ENCODE measurements around the gene SLC37A3.
"Not testable (repeated sequence)": the region's sequence is repeated elsewhere in the genome, so short reads cannot be mapped to it uniquely, and the experiment has no call there.

SLC37A3 gene

DNA sequence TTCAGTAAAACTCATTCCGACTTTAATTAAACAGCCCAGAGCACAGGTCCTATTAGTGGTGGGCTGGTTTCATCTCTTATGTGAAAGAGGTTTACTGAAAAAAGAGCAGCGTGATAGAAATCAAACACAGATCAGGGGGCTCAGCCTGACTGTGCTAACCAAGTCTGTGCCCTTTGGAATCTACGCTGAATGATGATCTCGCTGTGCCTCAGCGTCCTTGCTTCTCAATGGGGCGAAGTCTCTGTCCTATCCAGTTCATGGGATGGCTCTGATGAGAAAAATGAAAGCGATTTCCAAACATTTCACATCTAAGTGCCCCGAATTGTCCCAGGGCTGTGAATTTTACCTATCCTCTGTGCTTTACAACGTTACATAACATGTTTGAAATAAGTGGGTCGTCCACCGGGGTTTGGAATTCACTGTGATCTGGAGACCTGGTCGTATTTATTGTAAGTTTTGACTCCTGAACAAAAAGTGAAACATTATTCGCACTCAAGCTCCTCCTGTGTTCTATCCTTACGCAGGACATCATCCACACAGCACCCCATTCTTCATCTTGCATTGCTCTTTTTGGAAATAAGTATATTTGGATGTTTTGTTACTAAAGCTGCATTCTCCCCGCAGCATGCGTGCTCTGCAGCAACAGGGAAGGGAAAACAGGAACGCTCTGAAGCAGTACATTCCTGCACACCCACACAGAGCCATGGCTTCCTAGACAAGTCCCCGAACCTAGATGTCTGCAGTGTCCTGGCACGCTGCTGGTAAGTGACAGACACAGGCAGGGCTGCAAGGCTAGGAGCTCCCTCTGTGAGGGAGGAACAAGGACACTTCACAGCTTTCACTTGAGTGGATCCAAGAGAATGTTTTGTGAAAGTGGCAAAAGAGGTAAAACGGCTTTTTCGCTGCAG lies 83.5 kb downstream of the SLC37A3 start:
- no peak for DNase-seq (ENCODE audit: low read depth)

DNA sequence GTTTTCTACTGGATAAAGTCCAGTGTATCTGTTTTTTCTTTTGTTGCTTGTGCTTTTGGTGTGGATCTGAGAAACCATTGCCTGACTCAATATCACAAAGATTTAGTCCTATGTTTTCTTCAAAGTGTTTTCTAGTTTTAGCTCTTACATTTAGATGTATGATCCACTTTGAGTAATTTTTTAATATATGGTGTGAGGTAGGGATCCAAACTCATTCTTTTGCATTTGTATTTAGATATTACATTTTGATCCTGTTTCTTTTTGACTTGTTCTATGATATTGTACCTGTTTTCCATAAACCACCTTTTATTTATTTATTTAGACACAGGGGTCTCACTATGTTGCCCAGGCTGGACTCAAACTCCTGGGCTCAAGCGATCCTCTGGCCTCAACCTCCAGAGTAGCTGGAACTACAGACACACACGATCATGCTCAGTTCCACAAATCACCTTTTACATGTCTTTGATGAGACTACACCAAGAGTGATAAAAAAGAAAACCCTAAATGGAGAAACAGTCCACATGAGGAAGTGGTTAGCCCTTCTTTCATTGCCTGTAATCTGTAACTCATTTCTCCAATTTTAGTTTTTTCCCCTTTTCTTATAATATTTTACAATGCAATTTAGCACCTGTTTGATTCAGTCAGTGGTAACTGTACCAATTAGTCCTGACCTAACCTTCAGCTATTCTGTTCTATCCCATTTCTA lies 86.0 kb downstream of the SLC37A3 start:
- DNase-seq (ENCODE audit: low read depth), result no peak

DNA sequence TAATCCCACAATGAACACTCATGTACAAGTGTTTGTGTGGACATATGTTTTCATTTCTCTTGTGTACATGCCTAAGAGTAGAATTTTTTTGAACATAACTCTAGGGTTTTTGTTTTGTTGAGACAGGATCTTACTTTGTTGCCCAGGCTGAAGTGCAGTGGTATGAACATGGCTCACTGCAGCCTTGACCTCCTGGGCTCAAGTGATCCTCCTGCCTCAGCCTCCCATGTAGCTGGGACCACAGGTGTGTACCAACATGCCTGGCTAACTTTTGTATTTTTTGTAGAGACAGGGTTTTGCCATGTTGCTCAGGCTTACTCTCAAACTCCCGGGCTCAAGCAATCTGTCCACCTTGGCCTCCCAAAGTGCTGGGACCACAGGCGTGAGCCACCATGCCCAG lies 87.2 kb downstream of the SLC37A3 start:
- DNase-seq (ENCODE audit: low read depth), result not testable (repeated sequence)

DNA sequence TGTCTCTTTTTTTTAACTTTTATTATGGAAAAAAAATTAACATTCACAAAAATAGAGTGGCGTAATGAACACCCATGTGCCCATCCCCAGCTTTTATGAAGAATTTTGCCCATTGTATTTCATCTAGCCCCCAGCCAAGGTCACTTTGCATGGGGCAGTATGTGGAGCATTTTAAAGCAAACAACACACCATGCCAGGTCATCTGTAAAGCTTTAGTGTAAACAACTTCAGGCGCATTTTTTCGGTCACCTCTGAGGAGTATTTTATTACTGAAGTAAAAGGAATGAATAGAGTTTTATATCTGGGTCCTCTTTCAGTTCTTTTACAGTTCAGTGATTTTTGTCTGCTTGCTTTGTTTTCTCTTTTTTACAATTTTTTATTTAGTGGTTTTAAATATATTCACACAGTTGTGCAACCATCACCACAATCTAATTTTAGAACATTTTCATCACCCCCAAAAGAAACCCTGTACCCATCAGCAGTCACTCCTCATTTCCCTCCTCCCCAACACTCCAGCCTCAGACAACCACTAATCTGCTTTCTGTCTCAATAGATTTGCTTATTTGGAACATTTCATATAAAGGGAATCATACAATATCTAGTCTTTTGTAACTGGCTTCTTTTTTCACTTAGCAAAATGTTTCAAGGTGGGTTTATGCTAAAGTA lies 87.9 kb downstream of the SLC37A3 start:
- DNase-seq (ENCODE audit: low read depth), result no peak

DNA sequence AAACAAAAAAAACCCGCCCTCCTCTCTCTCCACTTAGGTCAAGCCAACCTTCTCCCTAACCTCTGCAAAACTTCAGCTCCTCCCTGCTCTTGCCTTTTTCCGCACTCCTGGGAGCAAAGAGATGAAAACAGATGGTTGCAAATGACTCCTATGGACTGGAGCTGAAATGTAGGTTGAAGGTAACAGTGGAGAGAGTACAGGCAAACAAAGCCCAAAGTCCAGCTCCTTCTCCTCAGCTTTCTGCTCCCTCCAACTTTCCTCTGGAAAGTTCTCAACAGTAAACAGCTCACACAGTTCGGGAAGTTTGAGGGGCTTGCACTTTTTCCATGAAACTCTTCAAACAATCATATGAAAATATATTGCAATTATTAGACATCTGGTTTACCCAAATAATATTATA lies 90.3 kb downstream of the SLC37A3 start:
- DNase-seq (ENCODE audit: low read depth), result no peak

DNA sequence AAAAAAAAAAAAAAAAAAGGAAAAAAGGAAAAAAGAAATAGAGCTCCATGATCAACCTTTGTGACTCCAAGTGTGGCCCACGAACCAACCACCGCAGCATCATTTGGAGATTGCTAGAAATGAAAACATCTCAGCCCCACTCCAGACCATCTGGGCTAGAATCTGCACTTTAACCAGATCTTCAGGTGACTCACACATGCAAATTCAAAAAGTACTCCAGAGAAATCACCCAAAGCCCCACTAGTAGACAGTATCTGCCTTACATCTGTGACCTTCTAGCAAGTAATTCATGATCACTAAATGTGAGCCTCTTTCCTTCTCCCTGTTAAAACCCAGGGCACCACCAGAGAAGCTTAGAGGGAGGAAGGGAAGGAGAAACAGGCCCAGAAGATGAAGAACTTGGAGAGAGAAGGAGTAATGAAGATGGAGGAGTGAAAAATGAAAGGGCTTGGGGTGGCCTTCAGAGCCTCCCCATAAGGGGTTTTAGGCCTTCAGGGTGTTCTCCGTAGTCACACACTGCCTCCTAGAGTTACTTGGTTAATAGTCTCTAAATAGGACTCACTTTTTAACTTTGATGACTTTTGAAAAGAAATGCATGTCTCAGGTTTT lies 94.0 kb downstream of the SLC37A3 start:
- DNase-seq (ENCODE audit: low read depth), result peak; percentile 6

DNA sequence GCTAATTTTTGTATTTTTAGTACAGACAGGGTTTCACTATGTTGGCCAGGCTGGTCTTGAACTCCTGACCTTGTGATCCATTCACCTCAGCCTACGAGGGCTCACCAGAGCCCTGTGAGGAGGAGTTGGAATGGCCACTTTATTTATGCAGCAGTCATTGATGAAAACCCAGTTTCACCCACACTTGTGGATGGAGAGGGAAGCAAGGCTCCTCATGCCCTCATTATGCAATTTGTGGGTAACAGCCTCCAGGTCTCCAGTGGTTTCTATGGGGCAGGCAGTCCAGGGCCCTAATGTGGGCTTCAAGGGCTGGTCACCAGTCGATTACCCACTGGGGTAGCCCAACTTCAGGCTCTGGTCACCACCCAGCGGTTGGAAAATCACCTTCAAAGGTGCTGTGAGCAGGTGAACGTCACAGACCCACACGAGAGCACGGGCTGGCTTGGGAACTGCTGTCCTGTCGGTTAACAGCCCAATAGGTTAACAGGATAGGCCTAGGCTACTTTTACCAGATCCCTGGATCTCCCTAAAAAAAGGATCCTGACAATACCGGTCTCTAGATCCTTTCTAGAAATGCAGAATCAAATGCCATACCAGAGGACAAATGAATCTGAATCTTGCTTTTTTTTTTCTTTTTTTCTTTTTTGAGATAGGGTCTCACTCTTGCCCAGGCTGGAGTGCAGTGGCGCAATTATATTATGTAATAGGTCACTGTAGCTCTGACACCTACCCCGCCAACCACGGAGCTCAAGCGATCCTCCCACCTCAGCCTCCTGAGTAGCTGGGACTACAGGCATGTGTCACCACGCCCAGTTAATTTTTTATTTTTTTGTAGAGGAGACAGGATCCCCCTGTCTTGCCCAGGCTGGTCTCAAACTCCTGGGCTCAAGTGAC lies 97.8 kb downstream of the SLC37A3 start:
- DNase-seq (ENCODE audit: low read depth), result no peak

DNA sequence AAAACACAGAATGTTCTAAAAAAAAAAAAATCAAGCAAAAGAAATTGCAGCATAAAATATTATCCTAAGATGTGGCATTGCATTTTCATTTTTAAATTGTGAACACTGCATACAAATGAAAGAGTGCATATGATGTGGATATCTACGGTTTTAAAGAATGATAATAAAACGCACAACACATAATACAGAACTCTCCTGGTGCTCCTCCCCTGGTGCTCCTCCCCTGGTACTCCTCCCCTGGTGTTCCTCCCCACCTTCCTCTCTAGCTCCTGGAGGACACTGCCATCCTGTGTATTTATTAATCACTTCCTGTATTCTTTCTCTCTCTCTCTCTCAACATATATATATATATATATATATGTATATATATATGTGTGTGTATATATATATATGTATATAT lies 100.1 kb downstream of the SLC37A3 start:
- no peak for DNase-seq (ENCODE audit: low read depth)

DNA sequence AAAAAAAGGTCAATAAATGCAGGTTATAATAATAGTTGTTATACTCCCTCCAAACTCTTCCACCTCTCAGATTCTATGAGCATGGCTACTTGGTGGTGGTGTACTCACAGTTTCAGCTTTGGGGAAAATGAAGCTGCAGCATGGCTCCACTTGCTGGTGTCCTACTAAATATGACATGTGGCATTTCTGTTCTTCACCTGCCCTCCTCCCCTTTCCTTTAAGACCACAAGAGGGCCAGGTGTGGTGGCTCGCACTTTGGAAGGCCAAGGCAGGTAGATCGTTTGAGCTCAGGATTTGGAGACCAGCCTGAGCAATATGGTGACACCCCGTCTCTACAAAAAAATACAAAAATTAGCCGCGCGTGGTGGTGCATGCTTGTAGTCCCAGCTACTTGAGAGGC lies 101.1 kb downstream of the SLC37A3 start:
- no peak for DNase-seq (ENCODE audit: low read depth)

DNA sequence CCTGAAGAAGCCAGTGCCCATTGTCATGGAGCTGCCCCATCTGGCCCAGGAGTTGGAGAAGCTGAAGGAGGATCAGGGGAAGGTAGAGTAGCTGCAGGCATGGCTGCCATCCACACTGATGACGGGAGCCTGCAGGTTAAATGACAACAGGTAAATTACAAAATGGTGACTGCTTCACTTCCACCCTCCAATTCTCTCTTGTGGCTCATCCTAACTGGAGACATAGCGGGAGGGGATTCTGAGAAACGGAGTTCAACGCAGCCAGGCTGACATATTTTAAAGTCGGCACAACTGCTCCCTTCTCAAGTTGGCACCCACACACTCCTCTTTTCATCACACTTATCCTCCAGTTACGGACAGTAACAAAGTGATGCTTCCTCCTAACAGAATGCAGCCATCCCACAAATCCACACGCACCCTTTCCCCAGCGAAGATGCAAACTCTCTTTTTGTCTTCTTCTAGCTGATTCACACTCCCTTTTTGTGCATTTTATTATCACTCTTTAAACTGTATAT lies 103.0 kb downstream of the SLC37A3 start:
- DNase-seq (ENCODE audit: low read depth), result no peak

DNA sequence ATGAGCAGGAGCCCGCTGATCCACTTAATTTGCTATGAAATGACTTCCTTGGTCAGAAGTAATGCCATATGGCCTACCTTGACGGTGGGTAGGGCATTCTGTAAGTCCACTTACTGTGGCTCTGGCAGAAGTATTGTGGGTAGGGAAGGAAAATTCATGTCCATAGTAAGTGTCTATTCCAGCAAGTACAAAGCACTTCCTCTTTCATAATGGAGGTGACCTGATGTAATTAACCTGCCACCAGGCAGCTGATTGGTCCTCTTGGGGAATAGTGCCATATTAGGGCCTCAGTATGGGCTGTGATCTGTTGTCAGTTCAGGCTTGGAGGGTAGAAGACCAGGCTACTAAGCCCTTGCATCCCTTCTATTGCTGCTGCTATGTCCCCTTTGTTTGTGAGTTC lies 103.9 kb downstream of the SLC37A3 start:
- no peak for DNase-seq (ENCODE audit: low read depth)

DNA sequence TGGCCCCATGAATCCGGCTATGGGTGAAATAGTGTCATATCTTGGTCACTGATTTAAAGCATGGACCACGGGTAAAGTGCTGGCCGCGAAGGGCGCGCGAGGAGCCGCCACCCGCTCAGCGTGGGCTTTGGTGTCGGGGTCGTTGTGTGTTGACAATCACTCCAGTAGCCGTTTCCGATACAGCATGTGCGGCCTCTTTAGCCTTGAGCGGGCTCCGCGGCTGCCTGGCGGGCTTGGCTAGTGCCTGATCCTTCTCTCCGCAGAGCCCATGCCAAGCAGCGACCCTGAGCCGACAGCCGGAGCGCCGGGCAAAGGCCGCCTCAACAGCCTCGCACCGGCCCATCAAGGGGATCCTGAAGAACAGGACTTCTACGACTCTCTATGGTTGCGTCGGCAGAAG lies 105.9 kb downstream of the SLC37A3 start:
- no peak for DNase-seq (ENCODE audit: low read depth)

DNA sequence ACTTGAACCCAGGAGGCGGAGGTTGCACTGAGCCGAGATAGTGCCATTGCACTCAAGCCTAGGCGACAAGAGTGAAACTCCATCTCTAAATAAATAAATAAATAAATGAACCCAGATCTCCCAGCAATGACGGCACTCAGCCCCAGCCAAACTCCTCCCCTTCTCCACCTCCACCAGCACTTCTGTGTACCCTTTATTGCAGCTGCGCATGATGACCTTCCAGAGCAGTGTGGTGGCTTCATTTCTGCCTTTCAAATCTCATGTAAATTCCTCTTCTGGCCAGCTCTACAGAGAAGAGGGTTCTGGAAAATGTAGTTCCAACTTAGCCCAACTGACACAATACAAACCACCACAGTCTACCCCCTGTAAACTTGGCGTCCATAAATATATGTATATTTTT lies 108.5 kb downstream of the SLC37A3 start:
- no peak for DNase-seq (ENCODE audit: low read depth)

DNA sequence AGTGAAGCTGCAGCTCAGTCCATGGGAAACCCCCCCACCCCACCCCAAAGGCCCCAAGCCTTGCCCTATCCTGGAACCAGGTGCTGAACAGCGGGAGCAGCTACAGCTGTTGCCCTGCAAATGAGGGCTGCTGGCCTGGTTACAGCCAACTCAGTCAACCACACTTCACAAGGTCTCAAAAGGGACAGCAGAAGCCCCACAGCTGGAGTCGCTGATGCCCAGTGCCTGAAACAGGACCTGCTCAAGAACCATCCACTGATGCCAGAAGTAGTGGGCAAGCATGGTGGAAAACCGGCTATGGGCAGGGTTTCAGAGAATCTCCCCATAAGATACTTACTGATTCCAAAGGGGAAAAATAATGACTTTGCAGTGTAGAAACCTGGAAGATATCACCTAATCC lies 110.3 kb downstream of the SLC37A3 start:
- no peak for DNase-seq (ENCODE audit: low read depth)

DNA sequence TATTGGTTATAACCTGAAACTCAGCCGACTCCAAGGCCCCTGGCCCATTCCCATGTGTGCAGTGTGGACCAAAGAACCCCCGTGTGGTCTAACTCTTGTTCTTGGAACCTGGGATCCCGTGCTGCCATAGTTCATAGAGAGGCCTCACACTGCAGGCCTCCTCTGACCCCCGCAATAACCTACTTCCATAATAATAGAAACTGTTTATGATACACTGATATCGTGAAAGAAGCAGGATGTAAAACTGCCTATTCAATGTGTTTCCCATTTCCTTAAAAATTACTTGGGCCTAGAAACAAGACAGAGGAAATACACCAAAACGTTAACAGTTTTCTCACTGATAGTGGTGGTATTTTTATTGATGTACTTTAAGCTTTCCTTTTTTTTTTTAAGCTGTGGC lies 112.4 kb downstream of the SLC37A3 start:
- DNase-seq (ENCODE audit: low read depth), result no peak

DNA sequence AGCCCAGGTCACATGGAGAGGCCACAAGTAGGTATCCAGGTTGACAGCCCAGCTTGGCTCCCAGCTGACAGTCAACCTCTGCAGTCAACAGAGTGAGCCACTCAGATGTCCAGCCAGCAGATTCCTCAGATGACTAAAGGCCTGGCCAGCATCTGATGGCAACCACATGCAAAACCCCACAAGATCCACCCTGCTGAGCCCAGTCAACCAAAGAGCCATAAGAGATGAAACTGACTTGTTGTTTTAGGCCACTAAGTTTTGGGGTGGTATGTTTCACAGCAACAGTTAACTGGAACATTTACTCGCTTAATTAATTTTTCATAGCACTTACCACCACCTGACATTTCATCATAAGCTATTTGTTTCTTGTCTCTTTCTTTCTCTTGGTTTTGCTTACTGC lies 114.3 kb downstream of the SLC37A3 start:
- DNase-seq (ENCODE audit: low read depth), result no peak
